Trophoblast cell (in vitro differentiated cells and primary cell): ENCODE data around the gene FOXP4.

Source experiments
- DNase-seq, 2 donors: peaks; one replicate each; pipeline ENCODE4 v3.0.0-alpha.2; 2016
- H2AFZ ChIP-seq: 2 replicates; pipeline ENCODE4 v1.6.1; 2013; ENCODE audit warnings: low read length, moderate library complexity, mild to moderate bottlenecking; ENCODE audit not compliant: insufficient read depth, poor library complexity
- H2AK5ac ChIP-seq: 2 replicates; pipeline ENCODE4 v1.6.1; 2013; ENCODE audit warnings: mild to moderate bottlenecking, low read length
- H2BK120ac ChIP-seq: 2 replicates; pipeline ENCODE4 v1.6.1; 2013; ENCODE audit warnings: low read length, mild to moderate bottlenecking, moderate library complexity; ENCODE audit not compliant: insufficient read depth, poor library complexity
- H2BK12ac ChIP-seq: 2 replicates; pipeline ENCODE4 v1.6.1; 2013; ENCODE audit warnings: mild to moderate bottlenecking, low read length, moderate library complexity
- H2BK5ac ChIP-seq: 2 replicates; pipeline ENCODE4 v1.6.1; 2013; ENCODE audit warnings: low read length, low read depth, moderate library complexity, mild to moderate bottlenecking; ENCODE audit not compliant: poor library complexity
- H3K14ac ChIP-seq: 2 replicates; pipeline ENCODE4 v1.6.1; 2013; ENCODE audit warnings: mild to moderate bottlenecking, low read length
- H3K18ac ChIP-seq: 2 replicates; pipeline ENCODE4 v1.6.1; 2013; ENCODE audit warnings: mild to moderate bottlenecking, low read length
- H3K23ac ChIP-seq: 2 replicates; pipeline ENCODE4 v1.6.1; 2013; ENCODE audit warnings: low read length
- H3K27ac ChIP-seq: 2 replicates; pipeline ENCODE4 v1.5.1; 2013; ENCODE audit warnings: low read depth, mild to moderate bottlenecking, inconsistent platforms, low read length, moderate library complexity
- H3K27me3 ChIP-seq: 2 replicates; pipeline ENCODE4 v1.6.1; 2013; ENCODE audit warnings: inconsistent platforms, mild to moderate bottlenecking, low read length, moderate library complexity; ENCODE audit not compliant: insufficient read depth
- H3K36me3 ChIP-seq, 2 experiments: 1 replicate in 1 of 2; 2 replicates in 1 of 2; pipeline ENCODE4 v1.6.1; 2013; ENCODE audit warnings: low read length in 2 of 2, mild to moderate bottlenecking in 2 of 2, moderate library complexity in 1 of 2; ENCODE audit not compliant: insufficient read depth in 2 of 2, control insufficient read depth in 1 of 2
- H3K4ac ChIP-seq: 2 replicates; pipeline ENCODE4 v1.6.1; 2013; ENCODE audit warnings: low read depth, mild to moderate bottlenecking, low read length, moderate library complexity
- H3K4me1 ChIP-seq, 2 experiments: 1 replicate in 1 of 2; 2 replicates in 1 of 2; pipeline ENCODE4 v1.6.1; 2013; ENCODE audit warnings: low read length in 2 of 2, mild to moderate bottlenecking in 2 of 2, moderate library complexity in 1 of 2; ENCODE audit not compliant: insufficient read depth in 2 of 2, control insufficient read depth in 1 of 2
- H3K4me2 ChIP-seq: 2 replicates; pipeline ENCODE4 v1.6.1; 2013; ENCODE audit warnings: inconsistent platforms, mild to moderate bottlenecking, low read length, moderate library complexity
- H3K4me3 ChIP-seq: 2 replicates; pipeline ENCODE4 v1.5.1; 2013; ENCODE audit warnings: mild to moderate bottlenecking, low read depth, low read length, inconsistent platforms
- H3K79me1 ChIP-seq: one replicate; pipeline ENCODE4 v1.6.1; 2013; ENCODE audit warnings: low read length
- H3K79me2 ChIP-seq: 2 replicates; pipeline ENCODE4 v1.6.1; 2013; ENCODE audit warnings: low read length, mild to moderate bottlenecking; ENCODE audit not compliant: control insufficient read depth, insufficient read depth, poor library complexity
- H3K9ac ChIP-seq: 2 replicates; pipeline ENCODE4 v1.6.1; 2013; ENCODE audit warnings: mild to moderate bottlenecking, low read length
- H3K9me3 ChIP-seq: 2 replicates; pipeline ENCODE4 v1.6.1; 2013; ENCODE audit warnings: low read depth, mild to moderate bottlenecking, control low read depth, inconsistent platforms, low read length; ENCODE audit not compliant: insufficient read depth
- H4K12ac ChIP-seq: 2 replicates; pipeline ENCODE4 v1.6.1; 2013; ENCODE audit warnings: low read depth, mild to moderate bottlenecking, low read length, moderate library complexity
- H4K8ac ChIP-seq: 2 replicates; pipeline ENCODE4 v1.6.1; 2013; ENCODE audit warnings: low read depth, mild to moderate bottlenecking, low read length, moderate library complexity
- H4K91ac ChIP-seq: one replicate; pipeline ENCODE4 v1.6.1; 2013; ENCODE audit warnings: low read depth, mild to moderate bottlenecking, low read length, moderate library complexity
- WGBS: extraction: QIAGEN DNeasy Blood & Tissue Kit; methylation state at CpG from one replicate; pipeline ENCODE4 v1.1.7; 2013; ENCODE audit warnings: missing lambda C conversion rate; ENCODE audit not compliant: insufficient read length, insufficient coverage; ENCODE audit errors: extremely low coverage; 5-methylcytosine and 5-hydroxymethylcytosine counted together

FOXP4 gene

DNA sequence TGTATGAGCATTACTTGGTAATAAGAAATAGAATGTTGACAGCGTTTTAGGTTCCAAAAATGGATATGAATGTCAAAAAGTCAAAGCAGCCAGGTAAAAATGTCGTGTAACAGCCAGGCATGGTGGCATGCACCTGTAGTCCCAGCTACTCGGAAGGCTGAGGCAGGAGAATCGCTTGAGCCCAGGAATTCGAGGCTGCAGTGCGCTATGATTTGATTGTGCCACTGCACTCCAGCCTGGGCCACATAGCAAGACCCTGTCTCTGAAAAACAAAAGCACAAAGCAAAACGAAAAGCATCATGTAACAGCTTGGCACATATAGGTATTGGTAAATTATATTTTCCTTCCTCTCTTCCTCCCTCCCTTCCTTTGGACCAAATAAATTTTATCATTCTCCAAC lies 16.2 kb upstream of the FOXP4 start:
- Histone ChIP-seq H4K91ac (no peak overlapping the region), H4K8ac (no peak overlapping the region), H3K9me3 (peaks cover under 1% of the 10 kb centered on the region), H3K18ac (no peak overlapping the region), H2BK5ac (no peak overlapping the region), H3K4me1 (no peaks in the 10 kb centered on the region), H2AFZ (no peak overlapping the region), H3K4ac (no peak overlapping the region), H3K4me3 (no peak overlapping the region), H2BK120ac (no peak overlapping the region), H3K27me3 (no peaks in the 10 kb centered on the region), H3K4me2 (no peak overlapping the region), H3K79me1 (no peaks in the 10 kb centered on the region), H2AK5ac (no peak overlapping the region), H4K12ac (no peak overlapping the region), H3K36me3 (no peaks in the 10 kb centered on the region), H3K79me2 (no peaks in the 10 kb centered on the region), H3K14ac (no peak overlapping the region), H3K9ac (no peak overlapping the region), H3K27ac (no peak overlapping the region), H3K23ac (no peak overlapping the region), H2BK12ac (no peak overlapping the region)
- WGBS: no CpG with 5 or more reads among the region's 7 CpGs
- peak in 1 of 2 donors; percentile 22 for DNase-seq

GRCh38 chr6:41530476-41530875 lies 15.7 kb upstream of the FOXP4 start:
- no peak overlapping the region for H2BK5ac ChIP-seq
- H3K9ac ChIP-seq: no peak overlapping the region
- H3K23ac ChIP-seq: no peak overlapping the region
- H2BK120ac ChIP-seq: no peak overlapping the region
- no peak overlapping the region for H4K91ac ChIP-seq
- no peak overlapping the region for H3K4ac ChIP-seq
- no peaks in the 10 kb centered on the region for H3K79me1 ChIP-seq
- H4K12ac ChIP-seq: no peak overlapping the region
- H2AK5ac ChIP-seq: no peak overlapping the region
- no peaks in the 10 kb centered on the region for H3K36me3 ChIP-seq
- no peaks in the 10 kb centered on the region for H3K9me3 ChIP-seq
- no CpG with 5 or more reads among the region's 7 CpGs for WGBS
- no peak overlapping the region for H3K27ac ChIP-seq
- no peak for DNase-seq
- H3K4me2 ChIP-seq: no peak overlapping the region
- H3K27me3 ChIP-seq: no peaks in the 10 kb centered on the region
- H3K79me2 ChIP-seq: no peaks in the 10 kb centered on the region
- H3K18ac ChIP-seq: no peak overlapping the region
- no peaks in the 10 kb centered on the region for H3K4me1 ChIP-seq
- H2AFZ ChIP-seq: no peak overlapping the region
- no peak overlapping the region for H3K4me3 ChIP-seq
- H4K8ac ChIP-seq: no peak overlapping the region
- no peak overlapping the region for H3K14ac ChIP-seq
- H2BK12ac ChIP-seq: no peak overlapping the region

DNA sequence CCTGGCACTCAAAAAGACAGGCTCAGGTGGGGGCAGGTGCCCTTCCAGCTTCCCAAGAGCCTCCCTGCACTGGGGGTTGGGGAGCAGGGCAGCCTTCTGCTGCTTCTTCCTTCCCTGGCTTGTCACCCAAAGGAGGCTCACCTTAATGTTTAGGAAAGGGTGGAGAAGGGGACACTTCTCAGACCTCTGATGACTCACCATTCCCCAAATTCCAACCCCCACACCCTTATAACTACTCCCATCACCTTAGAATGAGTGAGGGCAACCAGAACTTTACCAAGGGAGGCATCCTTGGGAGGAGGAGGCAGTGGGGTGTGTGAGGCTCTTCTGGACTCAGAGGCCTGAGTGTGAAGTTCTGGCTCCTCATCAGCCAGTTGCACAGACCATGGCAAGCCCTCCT lies 15.2 kb upstream of the FOXP4 start:
- Histone ChIP-seq H3K9ac (no peak overlapping the region), H3K14ac (no peak overlapping the region), H3K36me3 (no peaks in the 10 kb centered on the region), H2BK120ac (no peak overlapping the region), H3K18ac (no peak overlapping the region), H3K79me2 (no peaks in the 10 kb centered on the region), H3K4ac (no peak overlapping the region), H2BK5ac (no peak overlapping the region), H4K12ac (no peak overlapping the region), H2AK5ac (no peak overlapping the region), H3K79me1 (no peaks in the 10 kb centered on the region), H4K8ac (no peak overlapping the region), H2BK12ac (no peak overlapping the region), H3K9me3 (no peaks in the 10 kb centered on the region), H3K27ac (no peak overlapping the region), H2AFZ (no peak overlapping the region), H3K4me3 (no peak overlapping the region), H3K27me3 (no peaks in the 10 kb centered on the region), H3K4me2 (no peak overlapping the region), H3K23ac (no peak overlapping the region), H4K91ac (no peak overlapping the region), H3K4me1 (no peaks in the 10 kb centered on the region)
- DNase-seq: no peak

DNA sequence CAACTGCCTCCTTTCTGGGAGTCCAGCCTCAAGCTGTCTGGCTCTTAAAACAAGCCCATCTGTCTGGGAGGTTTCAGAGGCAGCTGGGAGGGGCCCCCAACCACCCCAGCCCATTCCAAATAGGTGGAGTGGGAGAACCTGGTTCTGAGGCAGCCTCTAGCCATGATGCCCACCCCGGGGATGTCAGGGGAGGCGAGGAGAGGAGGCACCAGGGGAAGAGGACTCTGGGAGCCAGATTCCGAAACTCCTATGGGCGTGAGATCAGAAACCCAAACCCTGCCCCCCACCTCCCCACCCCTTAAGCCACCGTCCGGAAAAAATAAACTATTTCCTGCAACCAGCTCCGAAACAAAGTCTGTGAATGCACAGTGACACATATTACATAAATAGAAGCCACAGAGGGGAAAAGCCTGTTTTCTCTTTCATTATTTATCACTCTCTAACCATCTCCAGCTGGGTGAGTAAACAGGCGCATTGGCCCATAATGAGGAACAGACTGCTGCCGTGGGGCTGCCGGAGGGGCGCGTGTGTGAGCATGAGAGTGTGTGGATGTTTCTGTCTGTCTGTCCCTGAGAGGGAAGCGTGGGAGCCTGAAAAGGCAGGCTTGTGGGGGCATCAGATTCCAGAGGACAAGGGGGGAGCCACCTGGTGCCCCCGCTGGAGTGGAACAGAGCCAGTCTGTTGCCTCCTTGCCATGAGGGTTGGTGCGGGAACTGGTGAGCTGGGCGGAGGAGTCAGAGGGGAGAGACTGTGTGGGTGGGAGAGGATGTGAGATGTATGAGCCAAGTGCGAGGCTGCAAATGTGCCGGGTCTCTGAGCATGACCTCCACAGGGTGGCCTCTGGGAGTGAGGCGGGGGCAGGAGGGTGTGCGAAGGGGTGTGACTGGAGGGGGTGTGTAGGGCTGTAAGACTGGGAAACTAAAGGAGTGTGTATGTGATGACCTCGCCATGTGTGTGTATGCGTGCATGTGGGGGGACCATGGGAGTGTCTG lies 14.3 kb upstream of the FOXP4 start:
- Histone ChIP-seq H4K8ac (no peak overlapping the region), H3K36me3 (no peaks in the 10 kb centered on the region), H3K23ac (no peak overlapping the region), H2AK5ac (no peak overlapping the region), H3K79me1 (no peaks in the 10 kb centered on the region), H3K18ac (no peak overlapping the region), H3K9ac (no peak overlapping the region), H3K4me1 (peaks cover 0 to under 1% of the 10 kb centered on the region in 2 experiments), H2BK120ac (no peak overlapping the region), H3K4me3 (no peak overlapping the region), H4K91ac (no peak overlapping the region), H2BK12ac (no peak overlapping the region), H4K12ac (no peak overlapping the region), H3K14ac (no peak overlapping the region), H3K27me3 (no peaks in the 10 kb centered on the region), H3K4me2 (no peak overlapping the region), H3K79me2 (no peaks in the 10 kb centered on the region), H3K9me3 (no peaks in the 10 kb centered on the region), H2BK5ac (no peak overlapping the region), H2AFZ (no peak overlapping the region), H3K4ac (no peak overlapping the region), H3K27ac (no peak overlapping the region)
- no CpG with 5 or more reads among the region's 22 CpGs for WGBS
- DNase-seq: peak; percentile 6 to 15
